GM12875 (cell line): ENCODE measurements around the gene ANKRD28.
"Not testable (repeated sequence)": the region's sequence is repeated elsewhere in the genome, so short reads cannot be mapped to it uniquely, and the experiment has no call there.

Source experiments
- H3K4me3 ChIP-seq: one replicate; pipeline ENCODE4 v1.5.1; 2011; ENCODE audit warnings: low read depth, low read length, control low read depth
- CTCF ChIP-seq: IDR thresholded peaks from 2 replicates; pipeline ENCODE4 v1.5.1; 2011; ENCODE audit warnings: low read depth, mild to moderate bottlenecking, control low read depth, inconsistent platforms, low read length, moderate library complexity, borderline replicate concordance; ENCODE audit not compliant: insufficient read depth

Gene ANKRD28

DNA sequence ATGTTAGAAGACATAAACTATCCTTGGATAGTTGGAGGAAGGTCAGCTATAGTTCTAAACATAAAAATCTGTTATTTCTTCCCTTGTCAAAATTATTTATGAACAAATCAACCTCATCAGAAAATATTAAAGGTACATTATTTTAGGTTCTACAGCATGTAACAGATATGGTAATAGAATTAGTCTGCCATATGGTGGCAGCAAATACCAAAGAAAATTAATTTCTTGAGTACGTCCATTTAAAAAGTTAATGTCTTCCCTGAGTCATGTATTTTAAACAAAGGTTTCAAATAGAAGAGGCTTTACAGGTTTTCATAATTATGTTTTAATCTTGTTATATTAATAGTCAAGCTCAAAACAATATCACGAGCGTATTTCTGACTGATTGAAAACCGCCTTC is 17.9 kb upstream of the ANKRD28 start:
- no peak for TF ChIP-seq CTCF
- H3K4me3 ChIP-seq = no peak overlapping the region

DNA sequence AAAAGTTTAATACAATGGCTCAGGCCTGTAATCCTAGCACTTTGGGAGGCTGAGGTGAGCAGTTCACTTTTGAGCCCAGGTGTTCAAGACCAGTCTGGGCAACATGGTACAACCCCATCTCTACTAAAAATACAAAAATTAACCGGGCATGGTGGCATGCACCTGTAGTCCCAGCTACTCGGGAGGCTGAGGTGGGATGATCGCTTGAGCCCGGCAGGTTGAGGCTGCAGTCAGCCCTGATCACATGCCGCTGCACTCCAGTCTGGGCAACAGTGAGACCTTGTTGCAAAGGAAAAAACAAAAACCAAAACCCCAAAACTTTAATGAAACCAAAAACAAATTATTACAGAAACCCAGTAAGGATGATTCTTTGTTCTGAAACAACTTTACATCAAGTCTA is 15.3 kb upstream of the ANKRD28 start:
- not testable (repeated sequence) for H3K4me3 ChIP-seq

GRCh38 chr3:15812183-15812582 is 14.4 kb upstream of the ANKRD28 start:
- H3K4me3 ChIP-seq = no peak overlapping the region
- no peak for TF ChIP-seq CTCF

DNA sequence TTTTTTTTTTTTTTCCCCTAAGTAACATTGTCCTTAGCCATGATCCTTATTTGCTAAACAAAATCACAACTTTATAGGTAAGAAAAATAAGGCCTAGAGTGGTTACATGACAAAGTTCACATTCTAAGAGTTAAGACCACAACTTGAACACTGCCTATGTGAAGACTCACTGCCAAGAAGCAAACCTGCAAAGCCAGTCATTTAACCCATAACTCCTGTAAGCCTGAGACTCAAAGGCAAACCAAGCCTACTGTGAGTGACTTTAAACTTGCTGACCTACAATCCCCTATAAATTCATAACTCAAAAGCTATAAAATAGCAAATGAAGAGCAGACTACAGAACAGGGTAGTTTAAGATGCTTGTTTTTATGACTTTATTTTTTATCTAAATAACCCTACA is 12.9 kb upstream of the ANKRD28 start:
- H3K4me3 ChIP-seq = no peak overlapping the region
- no peak for TF ChIP-seq CTCF

DNA sequence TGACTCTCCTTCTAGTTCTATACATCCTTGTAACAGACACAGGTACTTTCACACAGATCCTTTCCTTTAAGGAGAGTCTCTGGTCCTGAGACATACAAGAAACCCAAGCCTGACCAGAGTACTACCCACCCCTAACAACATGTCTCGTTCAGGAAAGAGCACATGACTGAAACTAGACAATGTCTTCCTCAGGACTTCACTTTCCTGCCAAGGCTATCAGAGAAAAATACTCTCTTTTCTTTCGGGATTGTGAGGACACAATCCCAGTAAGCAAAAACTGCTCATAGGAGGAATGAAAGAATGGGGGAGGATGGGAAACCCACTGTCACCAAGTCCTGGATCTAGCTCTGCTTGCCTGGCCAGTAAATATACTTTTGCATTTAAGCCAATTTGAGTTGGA is 11.5 kb upstream of the ANKRD28 start:
- no peak overlapping the region for H3K4me3 ChIP-seq
- no peak for TF ChIP-seq CTCF

DNA sequence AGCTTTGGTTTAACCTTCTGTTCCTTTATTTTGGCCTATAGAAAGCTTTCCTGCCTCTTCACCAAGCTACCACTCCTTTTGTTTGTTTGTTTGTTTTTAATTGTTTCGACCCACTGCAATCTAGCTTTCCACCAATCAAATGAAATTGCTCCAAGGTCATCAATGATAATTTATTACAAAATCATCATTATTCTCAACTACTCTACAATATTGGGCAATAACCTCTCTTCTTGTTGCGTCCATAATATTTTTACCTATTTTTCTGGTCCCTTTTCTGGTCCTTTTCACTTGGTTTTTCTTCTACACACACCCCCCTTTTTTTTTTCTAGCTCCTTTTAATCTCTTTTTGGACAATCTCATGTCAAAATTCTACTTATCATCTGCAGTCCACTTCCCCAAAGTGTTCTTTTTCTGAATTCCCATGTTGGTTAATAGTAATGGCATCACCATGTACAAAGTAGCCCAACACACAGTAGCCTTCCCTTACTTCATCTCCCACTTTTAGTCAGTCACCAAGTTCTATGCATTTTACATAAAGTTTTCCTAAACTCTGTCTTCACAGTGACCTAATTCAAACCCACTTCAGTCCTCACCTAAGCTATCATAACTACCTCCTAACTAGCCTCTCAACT is 11.0 kb upstream of the ANKRD28 start:
- TF ChIP-seq CTCF = no peak
- no peak overlapping the region for H3K4me3 ChIP-seq

- no peak overlapping the region for H3K4me3 ChIP-seq
- TF ChIP-seq CTCF = no peak
Measured at GRCh38 chr3:15805756-15806266, 8.0 kb upstream of the ANKRD28 start.
